HG03354 (cell line): Measurements from ENCODE around the gene TCF21.

ENCODE experiments used
- ATAC-seq: cut with Tn5 transposase; IDR thresholded peaks from one replicate; pipeline ENCODE4 v1.9.1; 2021; ENCODE audit warnings: mild to moderate bottlenecking; ENCODE audit not compliant: unreplicated experiment, poor library complexity, severe bottlenecking

TCF21 gene

GRCh38 chr6:133887880-133888230 lies 1.1 kb upstream of the TCF21 start:
- no peak for ATAC-seq

- no peak for ATAC-seq
Measured at GRCh38 chr6:133889557-133890403, 867 bp downstream of the TCF21 start.

- no peak for ATAC-seq
Measured at GRCh38 chr6:133890711-133891148, 1.8 kb downstream of the TCF21 start.

- no peak for ATAC-seq
Measured at GRCh38 chr6:133891149-133891926, 2.4 kb downstream of the TCF21 start.

- no peak for ATAC-seq
Measured at GRCh38 chr6:133891927-133892812, 3.3 kb downstream of the TCF21 start.

- no peak for ATAC-seq
Measured at GRCh38 chr6:133892813-133893691, 4.1 kb downstream of the TCF21 start.

- no peak for ATAC-seq
Measured at GRCh38 chr6:133893946-133894345, 5.0 kb downstream of the TCF21 start.

- no peak for ATAC-seq
Measured at GRCh38 chr6:133894369-133894768, 5.5 kb downstream of the TCF21 start.

- ATAC-seq: no peak
Measured at GRCh38 chr6:133894795-133895358, 6.0 kb downstream of the TCF21 start.

- ATAC-seq: no peak
Measured at GRCh38 chr6:133895573-133896343, 6.8 kb downstream of the TCF21 start.

GRCh38 chr6:133896344-133896721 lies 7.4 kb downstream of the TCF21 start:
- ATAC-seq: no peak

- ATAC-seq: no peak
Measured at GRCh38 chr6:133898263-133898662, 9.3 kb downstream of the TCF21 start.

- ATAC-seq: no peak
Measured at GRCh38 chr6:133899556-133899955, 10.6 kb downstream of the TCF21 start.

GRCh38 chr6:133903855-133904254 lies 14.9 kb downstream of the TCF21 start:
- no peak for ATAC-seq

- no peak for ATAC-seq
Measured at GRCh38 chr6:133906050-133906449, 17.1 kb downstream of the TCF21 start.

GRCh38 chr6:133916650-133917151 lies 27.8 kb downstream of the TCF21 start:
- ATAC-seq: peak; percentile 87

GRCh38 chr6:133917781-133918180 lies 28.9 kb downstream of the TCF21 start:
- no peak for ATAC-seq
